B cell (primary cell): ENCODE data around the gene CERK. TPM values are rescaled to one million over a fixed set of nuclear protein-coding genes. Genes with fewer than 3 reads are reported as not detected.

ENCODE experiments used
- ATAC-seq: fragments of 200-7000 bp; cut with Tn5 transposase; one replicate; pipeline ENCODE4 v1.10.0; 2021; ENCODE audit warnings: low read depth, mild to moderate bottlenecking, moderate number of reproducible peaks, moderate library complexity
- CTCF ChIA-PET: fragments of 350-600 bp; sonication (Branson Sonifier 250); formaldehyde crosslinking; loops from one replicate; lab custom pipeline; 2021; ENCODE audit warnings: antibody characterized with exemption, inconsistent platforms; lab: Charles Lee
- POLR2A ChIA-PET: fragments of 350-600 bp; sonication (Branson Sonifier 250); formaldehyde crosslinking; loops from one replicate; lab custom pipeline; 2021; ENCODE audit warnings: antibody characterized with exemption; lab: Charles Lee
- DNase-seq: peaks from one replicate; pipeline ENCODE4 v3.0.0; 2013
- H2AFZ ChIP-seq: 2 replicates; pipeline ENCODE4 v1.6.1; 2012; ENCODE audit warnings: mild to moderate bottlenecking, low read depth, low read length; ENCODE audit not compliant: insufficient read depth, poor library complexity, severe bottlenecking
- H3K27ac ChIP-seq, 2 donors: 1 replicate in 1 of 2; 2 replicates in 1 of 2; pipeline ENCODE4 v1.5.1; 2012 to 2013; ENCODE audit warnings: low read length in 2 of 2, mild to moderate bottlenecking in 2 of 2, moderate library complexity in 1 of 2
- H3K27me3 ChIP-seq, 4 experiments: fragments of 200-600 bp in 1 of 4; sonication (generic) in 1 of 4; replicated peaks in 1 of 4; 1 replicate in 2 of 4; 2 replicates in 2 of 4; pipeline versions ENCODE4 v1.6.1 to v1.7.0; 2013 to 2016; ENCODE audit warnings: low read length in 3 of 4, mild to moderate bottlenecking in 2 of 4, mixed read lengths in 1 of 4, moderate library complexity in 1 of 4; ENCODE audit not compliant: insufficient read depth in 4 of 4, control insufficient read depth in 3 of 4; ENCODE audit errors: control extremely low read depth in 1 of 4
- H3K36me3 ChIP-seq, 2 experiments: replicated peaks in 1 of 2; 1 replicate in 1 of 2; 2 replicates in 1 of 2; pipeline versions ENCODE4 v1.6.1 to v1.7.1; 2013; ENCODE audit warnings: low read length in 1 of 2; ENCODE audit not compliant: insufficient read depth in 2 of 2, control insufficient read depth in 1 of 2; ENCODE audit errors: control extremely low read depth in 1 of 2, extremely low read depth in 1 of 2
- H3K4me1 ChIP-seq, 2 donors: fragments of 200-600 bp in 1 of 2; sonication (generic) in 1 of 2; 1 replicate in 1 of 2; 2 replicates in 1 of 2; pipeline versions ENCODE4 v1.5.1 to v1.6.1; 2013 to 2017; ENCODE audit warnings: low read length in 2 of 2; ENCODE audit not compliant: control insufficient read depth in 2 of 2, insufficient read depth in 2 of 2
- H3K4me2 ChIP-seq: replicated peaks from 2 replicates; pipeline ENCODE3; 2012; ENCODE audit warnings: mild to moderate bottlenecking, low read depth, low read length; ENCODE audit not compliant: poor library complexity, severe bottlenecking
- H3K4me3 ChIP-seq, 5 experiments: fragments of 200-600 bp in 1 of 5; sonication (generic) in 1 of 5; 1 replicate in 3 of 5; 2 replicates in 2 of 5; pipeline versions ENCODE4 v1.5.1 to v1.7.0; 2011 to 2016; ENCODE audit warnings: low read length in 4 of 5, mild to moderate bottlenecking in 4 of 5, low read depth in 2 of 5, control low read depth in 1 of 5, moderate library complexity in 1 of 5; ENCODE audit not compliant: insufficient read depth in 1 of 5; ENCODE audit errors: control extremely low read depth in 1 of 5, extremely low read depth in 1 of 5
- H3K79me2 ChIP-seq: fragments of 200-600 bp; sonication (generic); one replicate; pipeline ENCODE4 v1.6.0; 2016; ENCODE audit warnings: low read length; ENCODE audit not compliant: control insufficient read depth, insufficient read depth
- H3K9ac ChIP-seq: fragments of 200-600 bp; sonication (generic); 2 replicates; pipeline ENCODE4 v1.6.1; 2017; ENCODE audit warnings: mild to moderate bottlenecking, low read length, moderate library complexity
- H3K9me3 ChIP-seq, 3 donors: one replicate each; pipeline versions ENCODE4 v1.6.1 to v1.7.1; 2013; ENCODE audit warnings: low read length in 2 of 3; ENCODE audit not compliant: control insufficient read depth in 2 of 3, insufficient read depth in 1 of 3; ENCODE audit errors: control extremely low read depth in 1 of 3
- H4K20me1 ChIP-seq: 2 replicates; pipeline ENCODE4 v1.6.0; 2012; ENCODE audit warnings: mild to moderate bottlenecking, low read length; ENCODE audit not compliant: insufficient read depth, control insufficient read depth, poor library complexity, severe bottlenecking
- H3K27ac Mint-ChIP-seq: one replicate; pipeline ENCODE4 v1.8.0; 2021; ENCODE audit warnings: mixed read lengths
- H3K27me3 Mint-ChIP-seq: one replicate; pipeline ENCODE4 v1.8.0; 2021; ENCODE audit warnings: mixed read lengths
- H3K4me1 Mint-ChIP-seq: one replicate; pipeline ENCODE4 v1.8.0; 2021; ENCODE audit warnings: mixed read lengths
- H3K4me3 Mint-ChIP-seq: one replicate; pipeline ENCODE4 v1.8.0; 2021; ENCODE audit warnings: mixed read lengths
- H3K9me3 Mint-ChIP-seq: one replicate; pipeline ENCODE4 v1.8.0; 2022; ENCODE audit warnings: mixed read lengths; ENCODE audit not compliant: insufficient read depth
- EZH2 ChIP-seq: IDR thresholded peaks from 2 replicates; pipeline ENCODE4 v1.6.1; 2012; ENCODE audit warnings: borderline replicate concordance, low read depth, mild to moderate bottlenecking, moderate library complexity, low read length; ENCODE audit not compliant: insufficient read depth, poor library complexity, severe bottlenecking
- WGBS: methylation state at CpG from one replicate; pipeline ENCODE4 v1.1.5; 2013; ENCODE audit warnings: missing lambda C conversion rate; ENCODE audit not compliant: insufficient coverage; 5-methylcytosine and 5-hydroxymethylcytosine counted together
- intact Hi-C: fragments of 100-400 bp; cut with micrococcal nuclease; formaldehyde crosslinking; loops from one replicate; pipeline ENCODE4 v1.10.0; 2022
- polyA plus RNA-seq: library from polyadenylated mRNA; depleted of rRNA; stranded (reverse); fragments of >200 nt; gene quantifications from 2 replicates; pipeline ENCODE4 v1.2.3, GENCODE V29; 2012
- total RNA-seq, 2 donors: library from RNA; stranded (reverse); fragments of 120-200 nt in 1 of 2; gene quantifications; 1 replicate in 1 of 2; 2 replicates in 1 of 2; pipeline versions ENCODE4 v1.2.3 to v1.2.4, GENCODE V29; 2013 to 2022
- TF ChIP-seq, protein P1 (sequence below): fragments of 200-600 bp; IDR thresholded peaks from one replicate; pipeline ENCODE4 v1.8.0; 2022; ENCODE audit warnings: antibody characterized with exemption, mild to moderate bottlenecking

Gene CERK
- total and polyA plus RNA-seq, 2 donors (not counting 1 experiment from before 2014, with no cell fraction given): 23.2 to 48.3 TPM

GRCh38 chr22:46691571-46691970 is 46.5 kb downstream of the CERK start:
- intact Hi-C loops: no loop called here
- no peak for DNase-seq
- Mint-ChIP-seq H3K4me3 (no peak overlapping the region), H3K27me3 (peaks cover 3% of the 10 kb centered on the region), H3K4me1 (peaks cover 1% of the 10 kb centered on the region), H3K9me3 (no peaks in the 10 kb centered on the region), H3K27ac (no peak overlapping the region)
- no peak overlapping the region for H3K27ac ChIP-seq
- H3K4me1 ChIP-seq: peaks cover under 1 to 6% of the 10 kb centered on the region in 2 donors
- TF ChIP-seq, protein P1, sequence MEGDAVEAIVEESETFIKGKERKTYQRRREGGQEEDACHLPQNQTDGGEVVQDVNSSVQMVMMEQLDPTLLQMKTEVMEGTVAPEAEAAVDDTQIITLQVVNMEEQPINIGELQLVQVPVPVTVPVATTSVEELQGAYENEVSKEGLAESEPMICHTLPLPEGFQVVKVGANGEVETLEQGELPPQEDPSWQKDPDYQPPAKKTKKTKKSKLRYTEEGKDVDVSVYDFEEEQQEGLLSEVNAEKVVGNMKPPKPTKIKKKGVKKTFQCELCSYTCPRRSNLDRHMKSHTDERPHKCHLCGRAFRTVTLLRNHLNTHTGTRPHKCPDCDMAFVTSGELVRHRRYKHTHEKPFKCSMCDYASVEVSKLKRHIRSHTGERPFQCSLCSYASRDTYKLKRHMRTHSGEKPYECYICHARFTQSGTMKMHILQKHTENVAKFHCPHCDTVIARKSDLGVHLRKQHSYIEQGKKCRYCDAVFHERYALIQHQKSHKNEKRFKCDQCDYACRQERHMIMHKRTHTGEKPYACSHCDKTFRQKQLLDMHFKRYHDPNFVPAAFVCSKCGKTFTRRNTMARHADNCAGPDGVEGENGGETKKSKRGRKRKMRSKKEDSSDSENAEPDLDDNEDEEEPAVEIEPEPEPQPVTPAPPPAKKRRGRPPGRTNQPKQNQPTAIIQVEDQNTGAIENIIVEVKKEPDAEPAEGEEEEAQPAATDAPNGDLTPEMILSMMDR: no peak
- TF ChIP-seq EZH2: no peak
- POLR2A ChIA-PET: no interaction called here
- H3K36me3 ChIP-seq: peaks cover 3 to 79% of the 10 kb centered on the region in 2 experiments
- no peak overlapping the region for H3K9ac ChIP-seq
- ATAC-seq: no peak
- peaks cover 0 to 3% (median 0%) of the 10 kb centered on the region in 3 donors for H3K9me3 ChIP-seq
- no peak overlapping the region for H3K4me2 ChIP-seq
- no peak overlapping the region for H2AFZ ChIP-seq
- CTCF ChIA-PET: interaction anchor here (3.1 kb wide), 1 partner anchor 128 kb away, joined by 23 read pairs; no protein-coding TSS in a partner anchor
- H3K27me3 ChIP-seq: no peaks in the 10 kb centered on the region
- H3K79me2 ChIP-seq: no peaks in the 10 kb centered on the region
- peaks cover 48% of the 10 kb centered on the region for H4K20me1 ChIP-seq
- 92% methylated on average over 17 of the region's 17 CpGs for WGBS
- no peak overlapping the region for H3K4me3 ChIP-seq

DNA sequence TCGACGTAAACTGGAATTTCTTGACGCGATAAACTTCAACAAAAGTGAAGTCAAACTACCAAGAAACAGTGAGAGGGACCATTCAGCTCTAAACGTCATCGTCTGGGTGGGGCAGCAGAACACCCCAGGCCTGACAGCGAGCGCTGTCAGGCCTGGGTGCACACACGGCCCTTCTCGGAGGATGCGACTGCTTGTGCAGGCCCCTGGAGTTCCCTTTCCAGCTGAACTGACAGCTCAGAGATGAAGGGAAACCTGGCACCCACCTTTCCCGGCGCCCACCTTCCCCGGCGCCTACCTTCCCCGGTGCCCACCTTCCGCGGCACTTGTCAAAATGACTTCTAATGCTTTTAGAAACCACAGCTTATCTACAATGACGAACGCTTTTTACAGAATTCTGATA is 47.9 kb downstream of the CERK start:
- intact Hi-C loops: no loop called here
- Mint-ChIP-seq H3K4me1 (peaks cover 16% of the 10 kb centered on the region), H3K4me3 (no peak overlapping the region), H3K9me3 (no peaks in the 10 kb centered on the region), H3K27me3 (peaks cover 7% of the 10 kb centered on the region), H3K27ac (no peak overlapping the region)
- Histone ChIP-seq H3K36me3 (peaks cover 3 to 73% of the 10 kb centered on the region in 2 experiments), H3K9ac (no peak overlapping the region), H3K27ac (no peak overlapping the region), H3K4me3 (no peak overlapping the region), H3K9me3 (peaks cover 0 to 4% (median 0%) of the 10 kb centered on the region in 3 donors), H3K27me3 (no peaks in the 10 kb centered on the region), H3K4me1 (peaks cover 15 to 21% of the 10 kb centered on the region in 2 donors), H2AFZ (no peak overlapping the region), H4K20me1 (peaks cover 51% of the 10 kb centered on the region), H3K4me2 (no peak overlapping the region), H3K79me2 (no peaks in the 10 kb centered on the region)
- ChIA-PET POLR2A (no interaction called here), CTCF (interaction anchor here (2.1 kb wide), 1 partner anchor 126 kb away, joined by 6 read pairs; no protein-coding TSS in a partner anchor)
- TF ChIP-seq, protein P1: no peak
- no peak for TF ChIP-seq EZH2
- DNase-seq (no peak), ATAC-seq (no peak)
- 95% methylated on average over 15 of the region's 20 CpGs for WGBS
